Stimulated activated CD8-positive, alpha-beta memory T cell treated with anti-CD3 and anti-CD28 coated beads, Interleukin-7, amount 100 ng/mL, for 24 hours (primary cell): ENCODE data around the gene ANKRD18A.

Experiments used
- DNase-seq: peaks from one replicate; pipeline ENCODE4 v3.0.0-alpha.2; 2020; ENCODE audit warnings: low read depth

Gene ANKRD18A

GRCh38 chr9:38620483-38621433 is at the start of gene ANKRD18A:
Gene ANKRD18A (minus strand): TSS chr9:38620596. CDS start chr9:38620285, 311 bp downstream.
- peak; percentile 40 for DNase-seq

DNA sequence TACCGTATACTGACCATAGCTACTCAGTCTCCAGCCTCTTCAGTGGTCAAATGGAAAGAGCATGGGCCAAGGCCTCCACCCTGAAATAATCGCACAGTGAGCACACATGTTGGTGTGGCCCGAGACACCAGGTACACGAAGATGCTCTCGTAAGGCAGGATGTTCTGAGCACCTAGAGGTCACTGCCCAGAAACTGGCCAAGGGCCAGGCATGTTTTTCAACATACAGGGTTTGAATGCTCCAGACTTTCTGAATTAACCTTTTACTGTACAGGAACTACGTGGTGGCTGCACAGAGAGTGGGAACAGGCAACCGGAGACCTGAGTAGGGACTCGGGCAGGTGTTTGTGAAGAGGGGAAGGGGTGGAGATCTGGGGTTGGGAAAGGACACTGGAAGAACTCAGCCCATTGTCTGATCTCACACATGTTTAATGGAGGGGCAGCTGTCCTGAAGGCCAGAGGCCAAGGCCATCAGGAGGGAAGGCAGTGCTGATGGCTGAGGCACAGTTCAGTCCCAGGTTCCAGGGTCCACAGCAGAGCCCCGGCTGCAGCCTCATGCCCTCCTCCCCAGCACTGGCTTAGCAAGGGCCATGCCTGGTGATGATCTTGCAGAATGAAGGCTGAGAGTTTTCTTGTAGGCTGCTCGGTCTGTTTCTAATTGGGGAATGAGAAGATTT is 48.5 kb upstream of the ANKRD18A start:
- DNase-seq, result no peak

GRCh38 chr9:38662763-38663593 is 42.6 kb upstream of the ANKRD18A start:
- no peak for DNase-seq

GRCh38 chr9:38659538-38659937 is 39.1 kb upstream of the ANKRD18A start:
- no peak for DNase-seq

GRCh38 chr9:38656896-38657295 is 36.5 kb upstream of the ANKRD18A start:
- no peak for DNase-seq

DNA sequence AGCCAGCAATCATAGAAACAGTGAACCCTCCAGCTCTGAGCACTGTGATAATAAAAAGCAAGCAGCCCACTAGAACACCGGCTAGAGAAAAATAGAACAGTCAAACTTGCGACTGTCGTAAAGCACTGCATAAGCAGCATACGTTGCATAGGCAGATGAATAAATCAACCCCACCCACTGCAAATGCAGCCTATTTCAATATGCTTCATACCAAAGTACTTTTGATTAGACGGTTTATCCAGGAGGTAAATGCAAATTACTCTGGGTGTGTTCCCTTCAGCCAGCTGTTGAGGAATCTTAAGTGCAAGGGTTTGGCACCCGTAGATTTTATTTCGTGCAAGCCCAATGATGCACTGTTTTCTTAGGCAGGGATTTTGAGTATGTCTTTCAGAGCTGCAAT is 32.1 kb upstream of the ANKRD18A start:
- no peak for DNase-seq

GRCh38 chr9:38652044-38652443 is 31.6 kb upstream of the ANKRD18A start:
- DNase-seq, result no peak

DNA sequence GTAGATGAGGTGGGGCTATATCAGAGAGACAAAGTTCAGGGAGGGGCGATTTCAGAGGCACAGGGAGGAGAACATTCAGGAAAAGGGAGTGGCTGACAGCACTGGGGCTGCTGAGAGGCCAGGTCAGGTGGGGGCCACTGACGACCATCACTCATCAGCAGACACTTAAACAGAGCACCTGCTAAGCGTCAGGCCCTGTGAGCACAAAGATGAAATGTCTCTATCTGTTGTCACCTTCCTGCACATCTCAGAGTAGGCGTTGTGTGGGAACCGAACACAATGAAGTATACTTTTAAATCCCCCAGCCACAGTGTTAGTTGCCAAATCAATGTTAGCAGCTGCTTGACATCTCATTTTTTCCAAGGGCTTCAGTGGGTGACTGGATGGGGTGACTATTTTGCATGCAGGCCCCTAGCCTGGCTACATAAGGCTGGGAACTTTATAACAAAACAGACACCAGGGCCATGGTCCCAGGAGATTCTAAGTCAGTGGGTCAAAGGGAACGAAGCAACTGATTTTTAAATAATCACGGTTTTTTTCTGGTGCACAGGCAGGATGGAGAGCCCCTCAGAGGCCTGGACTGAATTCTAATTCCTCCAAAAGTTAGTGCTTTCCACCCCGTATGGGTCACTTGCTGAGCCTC is 31.1 kb upstream of the ANKRD18A start:
- no peak for DNase-seq

- DNase-seq, result no peak
These were observed 30.2 kb upstream of the ANKRD18A start for GRCh38 chr9:38650564-38650963.

GRCh38 chr9:38649731-38650363 is 29.5 kb upstream of the ANKRD18A start:
- no peak for DNase-seq

DNA sequence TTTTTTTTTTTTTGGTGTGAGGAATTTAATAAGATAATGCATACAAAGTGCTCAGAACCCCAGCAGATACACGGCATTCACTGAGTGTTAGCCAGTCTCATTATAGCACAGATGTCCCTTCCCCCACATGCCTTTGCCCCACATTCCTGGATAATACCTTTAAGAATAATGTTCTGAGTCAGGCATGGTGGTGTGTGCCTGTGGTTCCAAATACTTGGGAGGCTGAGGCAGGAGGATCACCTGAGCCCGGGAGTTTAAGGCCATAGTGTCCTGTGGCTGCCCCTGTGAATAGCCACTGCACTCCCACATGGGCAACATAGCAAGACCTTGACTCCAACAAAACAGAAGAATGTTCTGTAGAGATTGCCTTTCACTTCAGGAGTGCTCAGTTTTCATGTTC is 24.2 kb upstream of the ANKRD18A start:
- DNase-seq, result no peak

DNA sequence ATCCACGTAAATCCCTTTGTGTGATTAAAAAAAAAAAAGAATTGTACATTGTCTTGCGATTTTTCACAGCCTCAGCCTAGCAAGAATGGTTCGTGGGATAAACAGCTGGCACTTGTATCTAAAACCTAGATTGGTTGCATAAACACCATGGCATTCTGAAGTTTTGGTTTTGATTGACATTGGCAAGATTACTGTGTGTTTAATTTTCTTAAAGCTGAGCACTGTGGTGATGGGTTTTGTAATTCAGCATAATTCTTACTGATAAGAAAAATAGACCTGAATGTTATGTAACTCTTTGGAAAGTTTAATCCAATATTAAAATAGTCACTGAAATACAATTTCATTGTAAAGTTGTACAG is 23.4 kb upstream of the ANKRD18A start:
- DNase-seq, result no peak

DNA sequence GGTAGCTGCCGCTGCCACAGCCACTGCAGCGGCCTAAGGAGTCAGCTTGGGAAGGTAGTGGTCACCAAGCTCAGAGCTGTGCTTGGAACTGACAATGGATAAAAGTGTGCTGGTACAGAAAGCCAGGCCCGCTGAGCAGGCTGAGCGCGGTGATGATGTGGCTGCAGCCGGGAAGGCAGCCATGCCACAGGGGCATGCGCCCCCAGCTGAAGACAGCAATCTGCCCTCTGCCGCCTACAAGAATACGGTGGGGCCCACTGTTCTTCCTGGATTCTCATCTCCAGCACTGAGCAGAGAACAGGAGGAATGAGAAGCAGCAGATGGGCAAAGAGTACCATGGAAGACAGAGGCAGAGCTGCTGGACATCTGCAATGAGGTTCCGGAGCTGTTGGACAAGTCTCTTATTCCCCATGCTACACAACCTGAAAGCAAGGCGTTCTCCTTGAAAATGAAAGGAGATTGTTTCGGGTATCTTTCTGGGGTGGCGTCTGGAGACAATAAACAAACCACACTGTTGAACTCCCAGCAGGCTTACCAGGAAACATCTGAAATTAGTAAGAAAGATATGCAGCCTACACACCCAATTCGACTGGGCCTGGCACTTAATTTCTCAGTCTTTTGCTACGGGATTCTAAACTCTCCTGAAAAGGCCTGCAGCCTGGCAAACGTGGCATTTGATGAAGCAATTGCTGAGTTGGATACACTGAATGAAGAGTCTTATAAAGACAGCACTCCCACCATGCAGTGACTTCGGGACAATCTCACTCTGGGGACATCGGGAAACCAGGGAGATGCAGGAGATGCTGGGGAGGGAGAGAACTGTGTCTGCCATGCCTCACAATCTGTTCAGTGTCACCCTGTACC is 22.8 kb upstream of the ANKRD18A start:
- no peak for DNase-seq

DNA sequence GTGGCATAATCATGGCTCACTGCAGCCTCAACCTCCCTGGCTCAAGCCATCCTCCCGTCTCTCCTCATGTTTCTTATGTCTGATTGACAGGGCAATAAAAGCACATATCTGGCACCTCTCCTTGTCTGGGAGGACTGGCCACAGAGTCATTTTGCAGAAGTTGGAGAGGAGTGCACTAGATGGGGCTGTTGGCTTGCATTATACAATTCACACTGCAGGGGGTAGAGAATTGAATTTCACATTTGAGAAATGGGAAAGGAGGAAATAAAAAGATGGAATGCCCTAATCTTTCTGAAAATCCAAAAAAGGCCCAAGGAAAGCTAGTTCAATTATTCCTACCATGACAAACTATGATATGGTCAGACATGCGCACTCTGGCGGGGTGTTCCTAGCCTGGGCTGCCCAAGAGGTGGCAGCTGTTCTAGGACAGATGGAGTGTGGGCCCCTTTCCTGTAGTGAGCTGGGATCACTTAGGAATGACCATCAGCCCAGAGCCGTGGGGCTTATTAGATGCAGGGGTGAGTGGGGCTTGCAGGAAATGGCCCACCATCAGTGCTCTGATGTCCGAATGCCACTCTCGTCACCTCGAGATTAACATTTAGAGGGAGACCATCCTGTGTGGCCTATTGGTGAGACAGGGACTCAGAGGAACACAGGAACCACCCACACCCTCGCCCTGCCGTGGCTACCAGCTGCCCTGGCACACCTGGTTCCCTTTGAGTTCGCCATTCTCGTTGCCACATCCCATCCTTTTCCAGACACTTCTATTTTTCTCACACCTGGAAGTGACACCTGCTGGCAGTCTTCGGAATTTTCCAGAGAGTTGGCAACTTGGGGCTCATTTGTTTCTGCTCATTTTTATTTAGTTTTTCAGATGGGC is 21.8 kb upstream of the ANKRD18A start:
- DNase-seq, result no peak

DNA sequence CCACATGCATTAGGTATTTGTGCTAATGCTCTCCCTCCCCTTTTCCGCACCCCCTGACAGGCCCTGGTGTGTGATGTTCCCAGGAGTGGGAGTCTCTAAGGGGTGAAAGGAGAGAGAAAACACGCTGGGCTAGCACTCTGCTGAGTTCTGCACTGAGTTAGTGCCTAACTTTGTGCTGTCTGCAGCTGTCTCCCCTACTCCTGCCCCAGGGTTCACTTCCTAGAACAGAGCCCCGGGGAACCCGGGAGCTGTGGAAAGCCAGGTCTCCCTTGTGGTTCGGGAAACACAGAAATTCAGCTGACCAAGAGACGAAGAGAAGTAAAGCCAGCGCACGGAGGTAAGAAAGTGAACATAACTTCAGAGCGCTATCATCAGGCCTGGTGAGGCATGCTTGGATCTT is 20.7 kb upstream of the ANKRD18A start:
- DNase-seq, result no peak

GRCh38 chr9:38639577-38639940 is 19.2 kb upstream of the ANKRD18A start:
- DNase-seq, result no peak

DNA sequence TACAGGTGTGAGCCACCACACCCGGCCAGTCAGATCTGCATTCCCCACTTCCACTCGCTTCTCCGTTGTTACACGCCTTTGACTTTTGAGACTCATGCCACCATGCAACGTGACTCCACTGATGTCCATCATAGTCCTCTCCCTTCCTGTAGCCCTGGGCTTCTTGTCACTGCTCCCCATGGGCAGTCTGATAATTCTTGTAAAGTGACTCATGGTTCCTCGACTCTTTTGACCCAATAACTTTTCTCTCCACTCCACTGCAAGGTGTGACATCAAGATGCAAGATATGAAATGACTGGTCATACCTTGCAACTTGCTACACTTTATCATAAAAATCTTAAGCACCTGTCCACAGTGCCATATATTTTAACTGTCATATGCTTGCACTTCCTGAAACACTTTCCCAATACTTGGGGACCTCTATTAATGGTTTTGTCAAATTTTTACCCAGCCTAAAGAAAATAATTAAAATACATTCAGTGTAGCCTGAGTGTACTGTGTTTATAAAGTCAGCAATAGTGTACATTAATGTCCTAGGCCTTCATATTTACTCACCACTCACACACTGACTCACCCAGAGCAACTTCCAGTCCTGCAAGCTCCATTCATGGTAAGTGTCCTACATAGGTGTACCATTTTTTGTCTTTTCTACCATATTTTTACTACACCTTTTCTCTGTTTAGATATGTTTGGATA is 18.6 kb upstream of the ANKRD18A start:
- no peak for DNase-seq

- no peak for DNase-seq
These were observed 13.9 kb upstream of the ANKRD18A start for GRCh38 chr9:38634315-38634714.

- DNase-seq, result no peak
These were observed 9.1 kb upstream of the ANKRD18A start for GRCh38 chr9:38629511-38629910.
